Panc1 (cell line): ENCODE data around the gene IER3.

Source experiments
- POLR2AphosphoS5 ChIP-seq: IDR thresholded peaks from 2 replicates; pipeline ENCODE4 v1.6.1; 2012; ENCODE audit warnings: mild to moderate bottlenecking, low read depth, low read length, moderate library complexity
- SIN3A ChIP-seq: IDR thresholded peaks from 2 replicates; pipeline ENCODE4 v1.6.1; 2012; ENCODE audit warnings: low read depth, mild to moderate bottlenecking, low read length, moderate library complexity, borderline replicate concordance; ENCODE audit not compliant: insufficient read depth
- TF ChIP-seq, protein P1 (sequence below): fragments of 450-650 bp; IDR thresholded peaks from 2 replicates; pipeline ENCODE4 v1.5.1; 2017; ENCODE audit warnings: mild to moderate bottlenecking

GRCh38 chr6:30735668-30736314 is 8.6 kb downstream of the IER3 start:
- TF ChIP-seq, protein P1, sequence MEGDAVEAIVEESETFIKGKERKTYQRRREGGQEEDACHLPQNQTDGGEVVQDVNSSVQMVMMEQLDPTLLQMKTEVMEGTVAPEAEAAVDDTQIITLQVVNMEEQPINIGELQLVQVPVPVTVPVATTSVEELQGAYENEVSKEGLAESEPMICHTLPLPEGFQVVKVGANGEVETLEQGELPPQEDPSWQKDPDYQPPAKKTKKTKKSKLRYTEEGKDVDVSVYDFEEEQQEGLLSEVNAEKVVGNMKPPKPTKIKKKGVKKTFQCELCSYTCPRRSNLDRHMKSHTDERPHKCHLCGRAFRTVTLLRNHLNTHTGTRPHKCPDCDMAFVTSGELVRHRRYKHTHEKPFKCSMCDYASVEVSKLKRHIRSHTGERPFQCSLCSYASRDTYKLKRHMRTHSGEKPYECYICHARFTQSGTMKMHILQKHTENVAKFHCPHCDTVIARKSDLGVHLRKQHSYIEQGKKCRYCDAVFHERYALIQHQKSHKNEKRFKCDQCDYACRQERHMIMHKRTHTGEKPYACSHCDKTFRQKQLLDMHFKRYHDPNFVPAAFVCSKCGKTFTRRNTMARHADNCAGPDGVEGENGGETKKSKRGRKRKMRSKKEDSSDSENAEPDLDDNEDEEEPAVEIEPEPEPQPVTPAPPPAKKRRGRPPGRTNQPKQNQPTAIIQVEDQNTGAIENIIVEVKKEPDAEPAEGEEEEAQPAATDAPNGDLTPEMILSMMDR = no peak
- TF ChIP-seq POLR2AphosphoS5 (no peak), SIN3A (no peak)
